Stimulated activated naive CD8-positive, alpha-beta T cell treated with anti-CD3 and anti-CD28 coated beads, Interleukin-15, amount 100 ng/mL, for 72 hours (primary cell): ENCODE results near the gene LRTM2.

Experiments used
- ATAC-seq: fragments of 150-1000 bp; cut with Tn5 transposase; 2 replicates; pipeline ENCODE4 v1.10.0; 2021; ENCODE audit warnings: mild to moderate bottlenecking, moderate library complexity
- DNase-seq, 2 donors: peaks; one replicate each; pipeline ENCODE4 v3.0.0; 2021 to 2022
- H3K27ac Mint-ChIP-seq, 2 donors: one replicate each; pipeline ENCODE4 v1.8.0; 2022; ENCODE audit warnings: mild to moderate bottlenecking in 2 of 2, mixed read lengths in 2 of 2, moderate library complexity in 2 of 2
- H3K27me3 Mint-ChIP-seq: one replicate; pipeline ENCODE4 v1.8.0; 2022; ENCODE audit warnings: mixed read lengths
- H3K4me1 Mint-ChIP-seq: one replicate; pipeline ENCODE4 v1.8.0; 2022; ENCODE audit warnings: mild to moderate bottlenecking, mixed read lengths
- H3K4me3 Mint-ChIP-seq, 2 donors: one replicate each; pipeline ENCODE4 v1.8.0; 2022; ENCODE audit warnings: mild to moderate bottlenecking in 2 of 2, mixed read lengths in 2 of 2, moderate library complexity in 1 of 2
- H3K9me3 Mint-ChIP-seq, 2 donors: one replicate each; pipeline ENCODE4 v1.8.0; 2022; ENCODE audit warnings: mixed read lengths in 2 of 2

The LRTM2 gene

DNA sequence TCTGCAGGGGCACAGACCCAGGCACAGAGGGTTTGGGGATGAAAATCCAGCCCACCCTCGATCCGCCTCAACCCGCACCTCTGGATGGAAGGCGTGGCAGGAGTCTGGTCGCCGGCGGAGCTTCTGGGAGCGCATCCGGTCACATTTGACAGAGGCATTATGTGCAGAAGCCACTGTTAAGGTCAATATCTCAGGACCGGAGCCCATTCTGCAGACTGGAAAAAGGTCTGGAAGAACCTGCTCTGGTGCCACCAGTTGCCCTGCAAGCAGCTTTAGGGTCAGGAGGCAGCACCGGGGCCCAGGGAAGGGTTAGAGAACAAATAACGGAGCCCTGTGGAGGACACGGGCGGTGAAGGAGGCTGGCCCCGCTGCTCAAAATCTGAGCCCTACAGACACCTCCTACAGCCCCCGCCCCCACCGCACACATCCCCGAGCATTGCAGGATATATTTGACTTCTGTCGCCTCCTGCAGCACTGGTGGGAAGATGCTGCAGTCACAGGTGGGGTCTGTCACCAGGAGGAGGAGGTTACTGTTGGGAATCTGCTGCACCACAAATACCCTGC, 25.1 kb upstream of the LRTM2 start:
- Mint-ChIP-seq H3K4me1 (peaks cover 31% of the 10 kb centered on the region), H3K4me3 (peak overlapping the region; percentile 91 to 93), H3K9me3 (no peaks in the 10 kb centered on the region), H3K27me3 (no peaks in the 10 kb centered on the region), H3K27ac (peak overlapping the region; percentile 90 to 91)
- no peak for DNase-seq
- ATAC-seq, result no peak

DNA sequence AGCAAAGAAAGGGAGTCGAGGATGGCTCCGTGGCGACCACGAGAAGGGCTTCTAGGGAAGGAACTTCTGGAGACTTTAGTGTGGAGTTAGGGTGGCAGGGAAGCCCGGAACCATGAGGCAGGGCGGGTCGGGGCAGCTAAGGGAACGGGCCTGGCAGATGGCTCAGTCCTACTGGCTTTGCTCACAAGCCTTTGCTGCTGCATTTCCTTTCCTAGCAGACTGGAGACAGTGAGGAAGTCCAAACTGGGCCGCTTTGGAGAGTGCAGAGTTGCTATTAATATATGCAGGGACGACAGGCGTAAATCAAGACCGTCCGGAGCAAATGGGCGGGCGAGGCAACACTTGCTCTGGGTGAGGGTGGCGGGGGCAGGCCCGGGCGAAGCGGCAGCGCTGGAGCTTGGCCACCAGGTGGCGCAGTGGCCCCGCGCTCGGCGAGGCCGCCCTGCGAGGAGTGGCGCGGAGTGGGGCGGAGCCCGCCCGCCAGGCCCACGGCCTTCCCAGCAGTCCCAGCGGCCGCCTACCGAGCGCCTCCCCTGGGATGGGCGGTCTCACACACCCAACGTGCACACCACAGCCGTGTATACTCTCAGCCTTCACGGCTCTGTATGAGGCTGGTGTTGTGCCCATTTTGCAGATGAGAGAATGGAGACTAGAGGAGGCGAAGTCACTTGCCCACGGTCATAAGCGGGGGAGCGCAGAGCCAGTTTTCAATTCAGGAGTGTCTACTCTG, 24.4 kb upstream of the LRTM2 start:
- H3K27me3 Mint-ChIP-seq, result no peaks in the 10 kb centered on the region
- no peaks in the 10 kb centered on the region for H3K9me3 Mint-ChIP-seq
- peak overlapping the region; percentile 90 to 91 for H3K27ac Mint-ChIP-seq
- peaks cover 25% of the 10 kb centered on the region for H3K4me1 Mint-ChIP-seq
- ATAC-seq, result peak; percentile 93
- peak overlapping the region; percentile 91 to 93 for H3K4me3 Mint-ChIP-seq
- DNase-seq, result peak; percentile 95 to 96

DNA sequence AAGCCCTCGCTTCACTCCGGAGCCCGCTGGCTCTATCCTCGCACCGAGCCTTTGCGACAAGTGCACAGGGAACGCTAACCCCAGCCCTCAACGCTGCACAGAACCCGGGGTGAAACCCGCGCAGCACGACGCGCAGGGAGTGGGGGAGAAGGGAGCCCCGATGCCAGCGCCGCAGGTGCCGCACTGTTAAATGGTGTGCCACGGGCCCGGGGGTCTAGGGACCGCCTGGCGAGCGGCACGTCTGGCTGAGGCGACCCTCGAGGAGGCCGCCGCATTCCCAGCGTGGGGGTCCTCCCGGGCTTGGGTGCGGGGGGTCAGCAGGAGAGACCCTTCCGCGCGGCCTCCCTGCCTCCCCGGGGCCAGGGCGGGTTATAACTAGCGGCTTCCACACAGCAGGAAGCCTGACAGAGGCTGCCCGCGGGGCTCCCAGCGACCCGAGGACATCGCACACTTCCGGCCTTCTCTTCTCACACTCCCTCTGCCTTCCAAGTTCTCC, 23.8 kb upstream of the LRTM2 start:
- H3K27ac Mint-ChIP-seq, result peak overlapping the region; percentile 95 to 96
- ATAC-seq (peak; percentile 50), DNase-seq (peak; percentile 59 to 64)
- H3K9me3 Mint-ChIP-seq, result no peaks in the 10 kb centered on the region
- peaks cover 19% of the 10 kb centered on the region for H3K4me1 Mint-ChIP-seq
- peak overlapping the region; percentile 91 to 93 for H3K4me3 Mint-ChIP-seq
- H3K27me3 Mint-ChIP-seq, result no peaks in the 10 kb centered on the region

GRCh38 chr12:1797011-1797901, 23.1 kb upstream of the LRTM2 start:
- DNase-seq, result peak; percentile 50 to 68
- Mint-ChIP-seq H3K9me3 (no peaks in the 10 kb centered on the region), H3K4me3 (peak overlapping the region; percentile 89 to 93), H3K27me3 (no peaks in the 10 kb centered on the region), H3K27ac (peak overlapping the region; percentile 95 to 96), H3K4me1 (peaks cover 12% of the 10 kb centered on the region)
- ATAC-seq, result peak; percentile 38

DNA sequence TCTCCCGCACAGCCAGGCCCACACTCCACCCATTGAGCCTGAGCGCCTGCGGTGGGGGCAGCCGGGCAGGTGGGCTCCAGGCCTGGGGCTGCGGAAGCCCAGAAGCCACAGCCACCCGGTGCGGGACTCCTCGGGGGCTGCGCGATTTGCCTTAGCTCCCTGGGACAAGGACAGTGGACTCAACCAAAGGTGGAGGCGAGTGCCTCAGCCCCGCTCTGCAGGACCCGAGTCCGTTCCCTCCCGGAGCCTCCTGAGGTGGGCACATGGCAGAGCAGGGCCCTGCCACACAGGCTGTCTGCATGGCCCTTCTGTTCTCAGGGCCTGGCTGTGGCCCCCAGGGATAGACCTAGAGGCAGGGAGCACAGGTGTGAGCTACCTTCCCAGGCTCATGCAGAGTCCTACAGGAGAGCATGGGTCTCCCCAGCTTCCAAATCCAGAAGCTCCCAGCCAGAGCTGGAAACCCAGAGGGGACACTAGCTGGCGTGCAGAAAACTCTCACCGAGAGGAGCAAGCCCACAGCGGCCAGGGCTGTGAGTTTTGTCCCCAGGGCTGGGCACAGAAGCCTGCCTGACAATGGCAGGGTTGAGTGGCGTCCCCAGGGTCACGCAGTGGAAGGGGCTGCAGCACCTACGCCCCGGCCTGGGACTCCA, 22.2 kb upstream of the LRTM2 start:
- Mint-ChIP-seq H3K4me3 (peak overlapping the region; percentile 89 to 93), H3K27me3 (no peaks in the 10 kb centered on the region), H3K4me1 (peaks cover 9% of the 10 kb centered on the region), H3K27ac (no peak overlapping the region), H3K9me3 (no peaks in the 10 kb centered on the region)
- no peak for DNase-seq
- ATAC-seq, result no peak

GRCh38 chr12:1798641-1799020, 21.7 kb upstream of the LRTM2 start:
- no peak for ATAC-seq
- Mint-ChIP-seq H3K9me3 (no peaks in the 10 kb centered on the region), H3K27ac (no peak overlapping the region), H3K4me1 (peaks cover 9% of the 10 kb centered on the region), H3K27me3 (no peaks in the 10 kb centered on the region), H3K4me3 (no peak overlapping the region)
- DNase-seq, result no peak

- H3K27ac Mint-ChIP-seq, result peak overlapping the region in 1 of 2 donors; percentile 25
- no peak for ATAC-seq
- peaks cover 11% of the 10 kb centered on the region for H3K4me1 Mint-ChIP-seq
- no peak overlapping the region for H3K4me3 Mint-ChIP-seq
- peaks cover 0 to 1% of the 10 kb centered on the region in 2 donors for H3K9me3 Mint-ChIP-seq
- H3K27me3 Mint-ChIP-seq, result no peaks in the 10 kb centered on the region
- DNase-seq, result no peak
Measured at GRCh38 chr12:1799051-1799881, 21.1 kb upstream of the LRTM2 start.

GRCh38 chr12:1799882-1800400, 20.4 kb upstream of the LRTM2 start:
- peaks cover 17% of the 10 kb centered on the region for H3K4me1 Mint-ChIP-seq
- peak overlapping the region in 1 of 2 donors; percentile 19 for H3K27ac Mint-ChIP-seq
- H3K9me3 Mint-ChIP-seq, result peaks cover 0 to 5% of the 10 kb centered on the region in 2 donors
- H3K27me3 Mint-ChIP-seq, result no peaks in the 10 kb centered on the region
- no peak overlapping the region for H3K4me3 Mint-ChIP-seq
- ATAC-seq, result no peak
- no peak for DNase-seq

GRCh38 chr12:1800401-1801302, 19.7 kb upstream of the LRTM2 start:
- ATAC-seq, result no peak
- Mint-ChIP-seq H3K27ac (peak overlapping the region; percentile 19 to 72), H3K4me3 (no peak overlapping the region), H3K27me3 (no peaks in the 10 kb centered on the region), H3K4me1 (peaks cover 15% of the 10 kb centered on the region), H3K9me3 (peaks cover 0 to 5% of the 10 kb centered on the region in 2 donors)
- peak in 1 of 2 donors; percentile 47 for DNase-seq

GRCh38 chr12:1801303-1801975, 18.9 kb upstream of the LRTM2 start:
- ATAC-seq (no peak), DNase-seq (peak in 1 of 2 donors; percentile 6)
- H3K27ac Mint-ChIP-seq, result no peak overlapping the region

GRCh38 chr12:1803736-1804135, 16.6 kb upstream of the LRTM2 start:
- ATAC-seq, result no peak
- H3K27ac Mint-ChIP-seq, result no peak overlapping the region
- H3K27me3 Mint-ChIP-seq, result no peaks in the 10 kb centered on the region
- H3K4me3 Mint-ChIP-seq, result no peak overlapping the region
- no peak for DNase-seq
- H3K4me1 Mint-ChIP-seq, result peaks cover 11% of the 10 kb centered on the region
- peaks cover 0 to 5% of the 10 kb centered on the region in 2 donors for H3K9me3 Mint-ChIP-seq

More at GRCh38 chr12:1801303-1801975, 18.9 kb upstream of the LRTM2 start:
- no peak overlapping the region for H3K4me3 Mint-ChIP-seq
- peaks cover 11% of the 10 kb centered on the region for H3K4me1 Mint-ChIP-seq
- H3K27me3 Mint-ChIP-seq, result no peaks in the 10 kb centered on the region
- H3K9me3 Mint-ChIP-seq, result peaks cover 0 to 5% of the 10 kb centered on the region in 2 donors

- peak overlapping the region; percentile 95 to 96 for H3K27ac Mint-ChIP-seq
- peak overlapping the region; percentile 42 to 67 for H3K4me3 Mint-ChIP-seq
- H3K27me3 Mint-ChIP-seq, result no peaks in the 10 kb centered on the region
- H3K9me3 Mint-ChIP-seq, result peaks cover 0 to 5% of the 10 kb centered on the region in 2 donors
- ATAC-seq (peak; percentile 84), DNase-seq (peak; percentile 73 to 86)
- peaks cover 18% of the 10 kb centered on the region for H3K4me1 Mint-ChIP-seq
Measured at GRCh38 chr12:1804545-1805332, 15.6 kb upstream of the LRTM2 start.
